ENCODE measurements around the gene CD24. TPM values are rescaled to one million over a fixed set of nuclear protein-coding genes. Genes with fewer than 3 reads are reported as not detected.

The CD24 gene
- total RNA-seq, 1 donor from 2014 or later, result 86.9 TPM

- no peak for DNase-seq (ENCODE audit: extremely low spot score in 2 of 2)
- TF ChIP-seq POLR2A (IDR thresholded peaks at IDR 0.05) (no peak), POLR2AphosphoS5 (IDR thresholded peaks at IDR 0.05; ENCODE audit: insufficient read depth in 1 of 2, low read depth in 1 of 2) (no peak), CTCF (IDR thresholded peaks at IDR 0.05) (no peak)
- no peak overlapping the region for H3K27ac ChIP-seq
- no peaks in the 10 kb centered on the region for H3K36me3 ChIP-seq
- H3K9me3 ChIP-seq, result no peaks in the 10 kb centered on the region
- H3K27me3 ChIP-seq, result no peaks in the 10 kb centered on the region
- intact Hi-C loops (cut with DNase I), result no loop called here
- H3K4me3 ChIP-seq, result no peak overlapping the region
- H3K4me1 ChIP-seq, result no peaks in the 10 kb centered on the region
Measured at GRCh38 chr6:106981926-106982325, 7.4 kb upstream of the CD24 start.

GRCh38 chr6:106980926-106981325, 6.4 kb upstream of the CD24 start:
- DNase-seq (ENCODE audit: extremely low spot score in 2 of 2), result no peak
- TF ChIP-seq CTCF (IDR thresholded peaks at IDR 0.05) (no peak), POLR2AphosphoS5 (IDR thresholded peaks at IDR 0.05; ENCODE audit: insufficient read depth in 1 of 2, low read depth in 1 of 2) (no peak), POLR2A (IDR thresholded peaks at IDR 0.05) (no peak)
- peaks cover 1% of the 10 kb centered on the region for H3K4me1 ChIP-seq
- intact Hi-C loops (cut with DNase I), result no loop called here
- no peak overlapping the region for H3K4me3 ChIP-seq
- no peaks in the 10 kb centered on the region for H3K27me3 ChIP-seq
- no peak overlapping the region for H3K27ac ChIP-seq
- no peaks in the 10 kb centered on the region for H3K36me3 ChIP-seq
- H3K9me3 ChIP-seq, result no peaks in the 10 kb centered on the region

GRCh38 chr6:106979435-106979884, 4.9 kb upstream of the CD24 start:
- TF ChIP-seq CTCF (IDR thresholded peaks at IDR 0.05) (peak; percentile 84 to 90 (median 85)), POLR2AphosphoS5 (IDR thresholded peaks at IDR 0.05; ENCODE audit: insufficient read depth in 1 of 2, low read depth in 1 of 2) (no peak)
- Histone ChIP-seq H3K9me3 (no peaks in the 10 kb centered on the region), H3K27ac (no peak overlapping the region), H3K4me1 (peaks cover 9% of the 10 kb centered on the region), H3K36me3 (no peaks in the 10 kb centered on the region), H3K27me3 (no peaks in the 10 kb centered on the region), H3K4me3 (no peak overlapping the region)
- intact Hi-C loops (cut with DNase I), result no loop called here
- DNase-seq (ENCODE audit: extremely low spot score in 2 of 2), result no peak

- DNase-seq (ENCODE audit: extremely low spot score in 2 of 2), result no peak
- peaks cover 25% of the 10 kb centered on the region for H3K4me1 ChIP-seq
- no peaks in the 10 kb centered on the region for H3K27me3 ChIP-seq
- H3K36me3 ChIP-seq, result no peaks in the 10 kb centered on the region
- no peaks in the 10 kb centered on the region for H3K9me3 ChIP-seq
- TF ChIP-seq POLR2AphosphoS5 (IDR thresholded peaks at IDR 0.05; ENCODE audit: insufficient read depth in 1 of 2, low read depth in 1 of 2), result no peak
- TF ChIP-seq CTCF (IDR thresholded peaks at IDR 0.05), result no peak
- no peak for TF ChIP-seq POLR2A (IDR thresholded peaks at IDR 0.05)
- no peak overlapping the region for H3K4me3 ChIP-seq
- no peak overlapping the region for H3K27ac ChIP-seq
- intact Hi-C loops (cut with DNase I), result no loop called here
Measured at GRCh38 chr6:106977246-106977645, 2.7 kb upstream of the CD24 start.

GRCh38 chr6:106976270-106976669, 1.7 kb upstream of the CD24 start:
- H3K27me3 ChIP-seq, result no peaks in the 10 kb centered on the region
- H3K36me3 ChIP-seq, result no peaks in the 10 kb centered on the region
- H3K9me3 ChIP-seq, result no peaks in the 10 kb centered on the region
- H3K27ac ChIP-seq, result no peak overlapping the region
- intact Hi-C loops (cut with DNase I), result no loop called here
- H3K4me3 ChIP-seq, result no peak overlapping the region
- H3K4me1 ChIP-seq, result peaks cover 25% of the 10 kb centered on the region
- TF ChIP-seq POLR2A (IDR thresholded peaks at IDR 0.05) (no peak), CTCF (IDR thresholded peaks at IDR 0.05) (no peak), POLR2AphosphoS5 (IDR thresholded peaks at IDR 0.05; ENCODE audit: insufficient read depth in 1 of 2, low read depth in 1 of 2) (no peak)
- DNase-seq (ENCODE audit: extremely low spot score in 2 of 2), result no peak

Data from vagina (tissue), 2 donors.